ENCODE measurements around the gene POLR1A. TPM values are rescaled to one million over a fixed set of nuclear protein-coding genes. Genes with fewer than 3 reads are reported as not detected.

POLR1A gene
- polyA plus RNA-seq, 3 donors, result 0.45 to 2.1 (median 1.6) TPM

GRCh38 chr2:86105969-86106945 lies 571 bp upstream of the POLR1A start, which contains the start of gene PTCD3:
PTCD3 (plus strand) TSS chr2:86106235; CDS start chr2:86106248, 13 bp downstream.
- intact Hi-C loops (cut with micrococcal nuclease), result loop anchor here (5.0 to 10.0 kb wide), 6 partner anchors 86 to 1134 kb away; partner anchors contain the start of genes C2orf68 (in 2 of the 2), USP39 (in 2 of the 2), IMMT (in 1 of the 2) and KCMF1 (in 1 of the 2)

GRCh38 chr2:86102157-86102556 lies 3.5 kb downstream of the POLR1A start:
- Histone ChIP-seq H3K9ac (ENCODE audit: insufficient read depth, low read length, poor library complexity, severe bottlenecking) (no peak overlapping the region), H3K36me3 (replicated peaks in 1 of 2; ENCODE audit: control insufficient read depth in 1 of 2, insufficient read depth in 2 of 2, low read length in 2 of 2) (peaks cover 25 to 63% of the 10 kb centered on the region in 2 donors), H3K4me3 (replicated peaks in 1 of 3; ENCODE audit: low read depth in 2 of 3, low read length in 3 of 3) (no peak overlapping the region), H3K4me1 (ENCODE audit: control insufficient read depth in 1 of 2, insufficient read depth in 2 of 2, low read length in 2 of 2) (peaks cover 17 to 19% of the 10 kb centered on the region in 2 donors), H3K27ac (ENCODE audit: low read depth in 1 of 2, low read length in 2 of 2) (no peak overlapping the region), H3K27me3 (ENCODE audit: control insufficient read depth in 2 of 2, insufficient read depth in 2 of 2, low read length in 2 of 2) (no peaks in the 10 kb centered on the region), H3K4me2 (replicated peaks; ENCODE audit: extremely low read depth, low read length, poor library complexity, severe bottlenecking) (no peak overlapping the region), H4K20me1 (ENCODE audit: insufficient read depth, low read length) (peaks cover under 1% of the 10 kb centered on the region), H3K9me3 (replicated peaks in 1 of 2; ENCODE audit: control insufficient read depth in 1 of 2, insufficient read depth in 1 of 2, low read length in 2 of 2) (no peaks in the 10 kb centered on the region), H3K79me2 (ENCODE audit: insufficient read depth, low read length) (peaks cover 58% of the 10 kb centered on the region), H2AFZ (ENCODE audit: insufficient read depth, low read depth, low read length, poor library complexity, severe bottlenecking) (no peak overlapping the region)
- Mint-ChIP-seq H3K4me3 (no peak overlapping the region), H3K36me3 (peaks cover 42% of the 10 kb centered on the region in 2 donors), H3K27ac (no peak overlapping the region), H3K27me3 (ENCODE audit: low read depth in 3 of 3) (peaks cover 0 to 1% (median 1%) of the 10 kb centered on the region in 3 donors), H3K4me1 (peaks cover 24% of the 10 kb centered on the region), H3K9me3 (peaks cover 0 to 2% (median 0%) of the 10 kb centered on the region in 7 donors)
- TF ChIP-seq, protein P1, sequence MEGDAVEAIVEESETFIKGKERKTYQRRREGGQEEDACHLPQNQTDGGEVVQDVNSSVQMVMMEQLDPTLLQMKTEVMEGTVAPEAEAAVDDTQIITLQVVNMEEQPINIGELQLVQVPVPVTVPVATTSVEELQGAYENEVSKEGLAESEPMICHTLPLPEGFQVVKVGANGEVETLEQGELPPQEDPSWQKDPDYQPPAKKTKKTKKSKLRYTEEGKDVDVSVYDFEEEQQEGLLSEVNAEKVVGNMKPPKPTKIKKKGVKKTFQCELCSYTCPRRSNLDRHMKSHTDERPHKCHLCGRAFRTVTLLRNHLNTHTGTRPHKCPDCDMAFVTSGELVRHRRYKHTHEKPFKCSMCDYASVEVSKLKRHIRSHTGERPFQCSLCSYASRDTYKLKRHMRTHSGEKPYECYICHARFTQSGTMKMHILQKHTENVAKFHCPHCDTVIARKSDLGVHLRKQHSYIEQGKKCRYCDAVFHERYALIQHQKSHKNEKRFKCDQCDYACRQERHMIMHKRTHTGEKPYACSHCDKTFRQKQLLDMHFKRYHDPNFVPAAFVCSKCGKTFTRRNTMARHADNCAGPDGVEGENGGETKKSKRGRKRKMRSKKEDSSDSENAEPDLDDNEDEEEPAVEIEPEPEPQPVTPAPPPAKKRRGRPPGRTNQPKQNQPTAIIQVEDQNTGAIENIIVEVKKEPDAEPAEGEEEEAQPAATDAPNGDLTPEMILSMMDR (IDR thresholded peaks at IDR 0.05), result no peak
- no peak for DNase-seq
- intact Hi-C loops (cut with micrococcal nuclease), result loop anchor here (10.0 kb wide), 3 partner anchors 93 to 487 kb away; partner anchors contain the start of genes C2orf68 (in 2 of the 2), USP39 (in 2 of the 2), IMMT (in 1 of the 2) and KDM3A (in 1 of the 2)

More at GRCh38 chr2:86105969-86106945, 571 bp upstream of the POLR1A start, which contains the start of gene PTCD3:
- peak within 1 kb of the TSS; percentile 93 to 98 for H3K4me3 Mint-ChIP-seq
- Histone ChIP-seq H2AFZ (ENCODE audit: insufficient read depth, low read depth, low read length, poor library complexity, severe bottlenecking) (peak within 1 kb of the TSS; percentile 90), H3K9me3 (replicated peaks in 1 of 2; ENCODE audit: control insufficient read depth in 1 of 2, insufficient read depth in 1 of 2, low read length in 2 of 2) (no peaks in the 10 kb centered on the region), H3K4me1 (ENCODE audit: control insufficient read depth in 1 of 2, insufficient read depth in 2 of 2, low read length in 2 of 2) (peaks cover 17 to 24% of the 10 kb centered on the region in 2 donors), H3K27me3 (ENCODE audit: control insufficient read depth in 2 of 2, insufficient read depth in 2 of 2, low read length in 2 of 2) (no peaks in the 10 kb centered on the region), H3K27ac (ENCODE audit: low read depth in 1 of 2, low read length in 2 of 2) (peak within 1 kb of the TSS; percentile 44 to 88), H3K36me3 (replicated peaks in 1 of 2; ENCODE audit: control insufficient read depth in 1 of 2, insufficient read depth in 2 of 2, low read length in 2 of 2) (peaks cover 28 to 54% of the 10 kb centered on the region in 2 donors), H3K9ac (ENCODE audit: insufficient read depth, low read length, poor library complexity, severe bottlenecking) (peak within 1 kb of the TSS; percentile 74), H4K20me1 (ENCODE audit: insufficient read depth, low read length) (peaks cover 12% of the 10 kb centered on the region), H3K79me2 (ENCODE audit: insufficient read depth, low read length) (peaks cover 81% of the 10 kb centered on the region), H3K4me3 (replicated peaks in 1 of 3; ENCODE audit: low read depth in 2 of 3, low read length in 3 of 3) (peak within 1 kb of the TSS; percentile 70 to 94 (median 79)), H3K4me2 (replicated peaks; ENCODE audit: extremely low read depth, low read length, poor library complexity, severe bottlenecking) (peak within 1 kb of the TSS; percentile 96)
- TF ChIP-seq, protein P1 (IDR thresholded peaks at IDR 0.05), result no peak
- peaks cover 40% of the 10 kb centered on the region in 2 donors for H3K36me3 Mint-ChIP-seq
- under 1% methylated on average over 37 of the region's 44 CpGs for WGBS (ENCODE audit: insufficient coverage)
- peak within 1 kb of the TSS; percentile 94 to 100 (median 99) for H3K27ac Mint-ChIP-seq
- H3K4me1 Mint-ChIP-seq, result peaks cover 25% of the 10 kb centered on the region
- DNase-seq, result peak; percentile 92
- H3K9me3 Mint-ChIP-seq, result peaks cover 0 to 2% (median 0%) of the 10 kb centered on the region in 7 donors
- peaks cover 0 to 1% (median 0%) of the 10 kb centered on the region in 3 donors for H3K27me3 Mint-ChIP-seq (ENCODE audit: low read depth in 3 of 3)
